ENCODE measurements around the gene MRPL44.

MRPL44 gene

GRCh38 chr2:223957092-223957851 is at the start of gene MRPL44:
TSS of gene MRPL44 (plus strand) at chr2:223957463. CDS start at chr2:223957473, 10 bp downstream.
- peak; percentile 96 for DNase-seq

- no peak for DNase-seq
These were observed 48.8 kb upstream of the MRPL44 start for GRCh38 chr2:223908304-223908998.

GRCh38 chr2:223909001-223909741 is 48.1 kb upstream of the MRPL44 start:
- DNase-seq: no peak

- DNase-seq: no peak
These were observed 42.9 kb upstream of the MRPL44 start for GRCh38 chr2:223914324-223914723.

- no peak for DNase-seq
These were observed 42.2 kb upstream of the MRPL44 start for GRCh38 chr2:223915071-223915470.

- DNase-seq: no peak
These were observed 40.9 kb upstream of the MRPL44 start for GRCh38 chr2:223916181-223916920.

- no peak for DNase-seq
These were observed 38.6 kb upstream of the MRPL44 start for GRCh38 chr2:223918671-223919134.

- DNase-seq: no peak
These were observed 37.2 kb upstream of the MRPL44 start for GRCh38 chr2:223920109-223920508.

- DNase-seq: no peak
These were observed 36.1 kb upstream of the MRPL44 start for GRCh38 chr2:223921204-223921603.

GRCh38 chr2:223922308-223922707 is 35.0 kb upstream of the MRPL44 start:
- DNase-seq: no peak

GRCh38 chr2:223923976-223924375 is 33.3 kb upstream of the MRPL44 start:
- no peak for DNase-seq

- DNase-seq: no peak
These were observed 32.2 kb upstream of the MRPL44 start for GRCh38 chr2:223925106-223925505.

- DNase-seq: no peak
These were observed 28.9 kb upstream of the MRPL44 start for GRCh38 chr2:223928113-223929006.

- no peak for DNase-seq
These were observed 27.6 kb upstream of the MRPL44 start for GRCh38 chr2:223929571-223930102.

- DNase-seq: no peak
These were observed 26.9 kb upstream of the MRPL44 start for GRCh38 chr2:223930103-223930976.

- no peak for DNase-seq
These were observed 24.2 kb upstream of the MRPL44 start for GRCh38 chr2:223932816-223933800.

GRCh38 chr2:223934870-223935269 is 22.4 kb upstream of the MRPL44 start:
- DNase-seq: no peak

- no peak for DNase-seq
These were observed 21.7 kb upstream of the MRPL44 start for GRCh38 chr2:223935459-223936125.
